H9 (cell line): ENCODE data around the gene DGCR2. TPM values are rescaled to one million over a fixed set of nuclear protein-coding genes. Genes with fewer than 3 reads are reported as not detected.
"Not testable (repeated sequence)": the region's sequence is repeated elsewhere in the genome, so short reads cannot be mapped to it uniquely, and the experiment has no call there.

Source experiments
- DNase-seq: peaks from one replicate; pipeline ENCODE4 v3.0.0-alpha.2; 2017
- H2AFZ ChIP-seq: one replicate; pipeline ENCODE4 v1.6.1; 2013; ENCODE audit warnings: mild to moderate bottlenecking, low read length, control low read depth, moderate library complexity
- H2AK5ac ChIP-seq: 2 replicates; pipeline ENCODE4 v1.6.1; 2013; ENCODE audit warnings: low read length, control low read depth, mixed read lengths; ENCODE audit not compliant: insufficient read length
- H2BK120ac ChIP-seq: one replicate; pipeline ENCODE4 v1.6.1; 2013; ENCODE audit warnings: low read depth, mild to moderate bottlenecking, low read length, control low read depth, inconsistent platforms; ENCODE audit not compliant: poor library complexity, severe bottlenecking
- H2BK12ac ChIP-seq: 2 replicates; pipeline ENCODE4 v1.6.1; 2013; ENCODE audit warnings: low read length, control low read depth, mixed read lengths, low read depth; ENCODE audit not compliant: insufficient read length
- H2BK15ac ChIP-seq: 2 replicates; pipeline ENCODE4 v1.6.1; 2013; ENCODE audit warnings: low read depth, low read length, control low read depth
- H2BK20ac ChIP-seq: one replicate; pipeline ENCODE4 v1.6.1; 2013; ENCODE audit warnings: low read depth, mild to moderate bottlenecking, low read length, control low read depth, inconsistent platforms; ENCODE audit not compliant: poor library complexity, severe bottlenecking
- H2BK5ac ChIP-seq: 2 replicates; pipeline ENCODE4 v1.6.1; 2013; ENCODE audit warnings: low read length, control low read depth, mixed read lengths; ENCODE audit not compliant: insufficient read length
- H3K14ac ChIP-seq: 2 replicates; pipeline ENCODE4 v1.6.1; 2013; ENCODE audit warnings: low read length, control low read depth; ENCODE audit not compliant: insufficient read depth
- H3K18ac ChIP-seq: 2 replicates; pipeline ENCODE4 v1.6.1; 2013; ENCODE audit warnings: low read depth, mild to moderate bottlenecking, mixed read lengths, low read length, control low read depth; ENCODE audit not compliant: insufficient read length
- H3K23ac ChIP-seq: 2 replicates; pipeline ENCODE4 v1.6.1; 2013; ENCODE audit warnings: low read length, control low read depth, mixed read lengths, low read depth; ENCODE audit not compliant: insufficient read length
- H3K23me2 ChIP-seq: 2 replicates; pipeline ENCODE4 v1.6.1; 2013; ENCODE audit warnings: low read depth, mild to moderate bottlenecking, mixed read lengths, low read length, control low read depth; ENCODE audit not compliant: insufficient read length, poor library complexity, severe bottlenecking
- H3K27ac ChIP-seq: 2 replicates; pipeline ENCODE4 v1.5.1; 2013; ENCODE audit warnings: low read length, control low read depth, mixed read lengths, low read depth; ENCODE audit not compliant: insufficient read length
- H3K27me3 ChIP-seq: 2 replicates; pipeline ENCODE4 v1.6.1; 2013; ENCODE audit warnings: low read length, control low read depth, inconsistent platforms; ENCODE audit not compliant: insufficient read depth
- H3K4ac ChIP-seq: 2 replicates; pipeline ENCODE4 v1.6.1; 2013; ENCODE audit warnings: low read depth, mild to moderate bottlenecking, control low read depth, inconsistent platforms, low read length, moderate library complexity
- H3K4me1 ChIP-seq: 2 replicates; pipeline ENCODE4 v1.6.1; 2013; ENCODE audit warnings: low read length, control low read depth, inconsistent platforms; ENCODE audit not compliant: insufficient read depth
- H3K4me2 ChIP-seq: 2 replicates; pipeline ENCODE4 v1.6.1; 2013; ENCODE audit warnings: low read length, control low read depth, mixed read lengths; ENCODE audit not compliant: insufficient read length, insufficient read depth
- H3K56ac ChIP-seq: 2 replicates; pipeline ENCODE4 v1.6.1; 2013; ENCODE audit warnings: low read depth, mild to moderate bottlenecking, mixed read lengths, low read length, control low read depth; ENCODE audit not compliant: insufficient read length
- H3K79me1 ChIP-seq: 2 replicates; pipeline ENCODE4 v1.6.1; 2013; ENCODE audit warnings: low read depth, mild to moderate bottlenecking, moderate library complexity, low read length, control low read depth, inconsistent platforms; ENCODE audit not compliant: insufficient read depth, poor library complexity, severe bottlenecking
- H3K79me2 ChIP-seq: 2 replicates; pipeline ENCODE4 v1.6.1; 2013; ENCODE audit warnings: low read length, control low read depth, inconsistent platforms; ENCODE audit not compliant: insufficient read depth
- H3K9ac ChIP-seq: 2 replicates; pipeline ENCODE4 v1.6.1; 2013; ENCODE audit warnings: low read length, control low read depth, mixed read lengths; ENCODE audit not compliant: insufficient read length; ENCODE audit errors: extremely low read depth
- H3K9me3 ChIP-seq: one replicate; pipeline ENCODE4 v1.6.1; 2013; ENCODE audit warnings: low read depth, low read length, inconsistent platforms; ENCODE audit not compliant: control insufficient read depth
- H3T11ph ChIP-seq: one replicate; pipeline ENCODE4 v1.6.1; 2013; ENCODE audit warnings: mild to moderate bottlenecking, low read length, control low read depth, inconsistent platforms
- H4K20me1 ChIP-seq: one replicate; pipeline ENCODE4 v1.6.1; 2013; ENCODE audit not compliant: control insufficient read depth, insufficient read length, insufficient read depth
- H4K5ac ChIP-seq: 2 replicates; pipeline ENCODE4 v1.6.1; 2013; ENCODE audit warnings: low read depth, mild to moderate bottlenecking, mixed read lengths, low read length, control low read depth; ENCODE audit not compliant: insufficient read length
- H4K8ac ChIP-seq: replicated peaks from 2 replicates; pipeline ENCODE4 v1.6.1; 2013; ENCODE audit warnings: low read length, control low read depth, mixed read lengths, low read depth; ENCODE audit not compliant: insufficient read length
- H4K91ac ChIP-seq: 2 replicates; pipeline ENCODE4 v1.6.1; 2013; ENCODE audit warnings: low read depth, mild to moderate bottlenecking, moderate library complexity, mixed read lengths, low read length, control low read depth; ENCODE audit not compliant: insufficient read length
- H3K27ac Mint-ChIP-seq, 3 experiments: 2 replicates in 2 of 3; 3 replicates in 1 of 3; pipeline ENCODE4 v1.8.0; 2020 to 2021; ENCODE audit warnings: mixed read lengths in 3 of 3, mild to moderate bottlenecking in 1 of 3, moderate library complexity in 1 of 3
- H3K27me3 Mint-ChIP-seq: 2 replicates; pipeline ENCODE4 v1.8.0; 2021; ENCODE audit warnings: low read depth, mild to moderate bottlenecking, moderate library complexity, mixed read lengths
- H3K36me3 Mint-ChIP-seq, 3 experiments: 2 replicates in 2 of 3; 3 replicates in 1 of 3; pipeline ENCODE4 v1.8.0; 2020 to 2021; ENCODE audit warnings: low read depth in 3 of 3, mixed read lengths in 3 of 3; ENCODE audit not compliant: insufficient read depth in 1 of 3
- H3K4me1 Mint-ChIP-seq, 2 experiments: 2 replicates each; pipeline ENCODE4 v1.8.0; 2020; ENCODE audit warnings: mixed read lengths in 2 of 2
- H3K4me3 Mint-ChIP-seq, 2 experiments: 2 replicates in 1 of 2; 3 replicates in 1 of 2; pipeline ENCODE4 v1.8.0; 2020 to 2021; ENCODE audit warnings: mild to moderate bottlenecking in 2 of 2, mixed read lengths in 2 of 2, moderate library complexity in 1 of 2
- H3K9me3 Mint-ChIP-seq, 2 experiments: 2 replicates in 1 of 2; 3 replicates in 1 of 2; pipeline ENCODE4 v1.8.0; 2020; ENCODE audit warnings: mild to moderate bottlenecking in 2 of 2, mixed read lengths in 2 of 2, moderate library complexity in 1 of 2
- CTCF ChIP-seq: fragments of 200-600 bp; sonication (generic); conservative IDR thresholded peaks from 3 replicates; pipeline ENCODE4 v1.8.0; 2021; ENCODE audit warnings: antibody characterized with exemption, mild to moderate bottlenecking
- WGBS: extraction: QIAGEN DNeasy Blood & Tissue Kit; methylation state at CpG from one replicate; pipeline ENCODE4 v1.1.7; 2013; ENCODE audit warnings: missing lambda C conversion rate, low lambda C conversion rate, mixed read lengths; ENCODE audit not compliant: insufficient read length; ENCODE audit errors: extremely low coverage; 5-methylcytosine and 5-hydroxymethylcytosine counted together
- total RNA-seq: library from RNA; stranded (reverse); gene quantifications from 2 replicates; pipeline ENCODE4 v1.2.1, GENCODE V29; 2021

DGCR2 gene
- total RNA-seq, 1 experiment from 2014 or later = 47.2 TPM

- Mint-ChIP-seq H3K4me3 (no peak overlapping the region), H3K27ac (no peak overlapping the region), H3K27me3 (peaks cover 2% of the 10 kb centered on the region; the same call in 1 of the 2 replicates), H3K36me3 (no peaks in the 10 kb centered on the region; a peak in 2 of 7 replicates), H3K4me1 (peaks cover 0 to 2% of the 10 kb centered on the region in 2 experiments; a peak in 1 of 4 replicates), H3K9me3 (no peaks in the 10 kb centered on the region; a peak in 1 of 5 replicates)
- Histone ChIP-seq H4K5ac (no peak overlapping the region), H3K18ac (no peak overlapping the region), H3K56ac (no peak overlapping the region), H3K4ac (no peak overlapping the region), H3K4me1 (no peaks in the 10 kb centered on the region), H4K8ac (no peak overlapping the region), H3K9ac (no peak overlapping the region), H2BK12ac (no peak overlapping the region), H2BK20ac (no peak overlapping the region), H3K14ac (no peak overlapping the region), H3K23me2 (peaks cover 3% of the 10 kb centered on the region), H3K4me2 (no peak overlapping the region), H3K27ac (no peak overlapping the region), H2AK5ac (no peak overlapping the region), H2BK120ac (no peak overlapping the region), H3K27me3 (no peaks in the 10 kb centered on the region), H2BK5ac (no peak overlapping the region), H3K9me3 (no peaks in the 10 kb centered on the region), H3T11ph (no peak overlapping the region), H2AFZ (no peak overlapping the region), H2BK15ac (no peak overlapping the region), H3K23ac (no peak overlapping the region), H3K79me2 (no peaks in the 10 kb centered on the region), H3K79me1 (no peaks in the 10 kb centered on the region), H4K91ac (no peak overlapping the region), H4K20me1 (no peaks in the 10 kb centered on the region)
- peak; percentile 71 for TF ChIP-seq CTCF
- DNase-seq = peak; percentile 77
- no CpG with 5 or more reads among the region's 13 CpGs for WGBS
These were observed 134.4 kb downstream of the DGCR2 start for GRCh38 chr22:18987765-18988164.

DNA sequence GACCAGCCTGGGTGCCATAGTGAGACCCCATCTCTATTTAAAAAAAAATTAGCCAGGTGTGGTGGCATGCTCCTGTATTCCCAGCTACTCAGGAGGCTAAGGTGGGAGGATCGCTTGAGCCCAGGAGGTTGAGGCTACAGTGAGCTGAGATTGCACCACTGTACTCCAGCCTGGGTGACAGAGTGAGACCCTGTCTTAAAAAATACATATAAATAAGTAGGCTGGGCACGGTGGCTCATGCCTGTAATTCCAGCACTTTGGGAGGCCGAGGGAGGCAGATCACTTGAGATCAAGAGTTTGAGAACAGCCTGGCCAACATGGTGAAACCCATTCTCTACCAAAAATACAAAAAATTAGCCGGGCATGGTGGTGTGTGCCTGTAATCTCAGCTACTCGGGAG, 135.1 kb downstream of the DGCR2 start:
- not testable (repeated sequence) for H2BK120ac ChIP-seq, H3K27me3 ChIP-seq, H2AFZ ChIP-seq, H3K27ac ChIP-seq, H2AK5ac ChIP-seq, H3K4me1 ChIP-seq, H2BK20ac ChIP-seq, H3K9me3 Mint-ChIP-seq, H2BK15ac ChIP-seq, H3K36me3 Mint-ChIP-seq, H3K4me1 Mint-ChIP-seq, H4K91ac ChIP-seq, H3K9ac ChIP-seq, H3K4ac ChIP-seq, H3K79me2 ChIP-seq, H3K9me3 ChIP-seq, H3K79me1 ChIP-seq, H4K20me1 ChIP-seq, H3K27ac Mint-ChIP-seq, H3K14ac ChIP-seq, H3K23ac ChIP-seq, H2BK5ac ChIP-seq, H3K4me2 ChIP-seq, H3K4me3 Mint-ChIP-seq, H2BK12ac ChIP-seq, H3K23me2 ChIP-seq, H3K27me3 Mint-ChIP-seq, H4K5ac ChIP-seq, DNase-seq, H3K18ac ChIP-seq, H3T11ph ChIP-seq, H4K8ac ChIP-seq, H3K56ac ChIP-seq
- WGBS = no CpG with 5 or more reads among the region's 5 CpGs
